Endothelial cell of umbilical vein (primary cell): Measurements from ENCODE around the gene KCNK10. TPM values are rescaled to one million over a fixed set of nuclear protein-coding genes. Genes with fewer than 3 reads are reported as not detected.

Experiments used
- BruUV-seq: library from RNA; stranded (reverse); fragments of 400-500 nt; replicated peaks from 2 replicates; lab custom pipeline; 2021; lab: Mats Ljungman, UMichigan
- CTCF ChIA-PET: fragments of 300-600, 350-600 bp; sonication (Branson Sonifier 250); formaldehyde crosslinking; loops from one replicate; lab custom pipeline; 2021; ENCODE audit warnings: antibody characterized with exemption, inconsistent platforms; lab: Charles Lee
- POLR2A ChIA-PET: fragments of 300-600, 350-600 bp; sonication (Branson Sonifier 250); formaldehyde crosslinking; loops from one replicate; lab custom pipeline; 2021; ENCODE audit warnings: antibody characterized with exemption, inconsistent platforms; lab: Charles Lee
- DNase-seq: peaks from one replicate; pipeline ENCODE4 v3.0.0-alpha.2; 2011; ENCODE audit warnings: low read depth, low spot score
- FAIRE-seq: peaks from 2 replicates; lab custom pipeline; 2011; peaks lifted over from hg19 to GRCh38; lab: Jason Lieb, UNC
- H2AFZ ChIP-seq: 2 replicates; pipeline ENCODE4 v1.6.0; 2012; ENCODE audit warnings: low read depth, low read length, control low read depth, inconsistent platforms
- H3K27ac ChIP-seq: 2 replicates; pipeline ENCODE4 v1.5.1; 2011; ENCODE audit warnings: low read depth, mild to moderate bottlenecking, control low read depth, low read length, moderate library complexity; ENCODE audit not compliant: insufficient read depth
- H3K27me3 ChIP-seq, 2 experiments: 2 replicates each; pipeline versions ENCODE4 v1.6.0 to v1.6.1; 2011; ENCODE audit warnings: low read length in 2 of 2, mixed read lengths in 1 of 2; ENCODE audit not compliant: control insufficient read depth in 2 of 2, insufficient read depth in 2 of 2
- H3K36me3 ChIP-seq, 2 experiments: 2 replicates in 1 of 2; 3 replicates in 1 of 2; pipeline ENCODE4 v1.5.1; 2011; ENCODE audit warnings: low read length in 2 of 2, mild to moderate bottlenecking in 1 of 2, moderate library complexity in 1 of 2; ENCODE audit not compliant: control insufficient read depth in 2 of 2, insufficient read depth in 2 of 2; ENCODE audit errors: extremely low read depth in 1 of 2
- H3K4me1 ChIP-seq: 3 replicates; pipeline ENCODE4 v1.5.1; 2011; ENCODE audit warnings: mild to moderate bottlenecking, low read length; ENCODE audit not compliant: control insufficient read depth, insufficient read depth; ENCODE audit errors: extremely low read depth
- H3K4me2 ChIP-seq: 2 replicates; pipeline ENCODE4 v1.6.1; 2011; ENCODE audit warnings: low read length, control low read depth, mixed read lengths; ENCODE audit not compliant: insufficient read depth
- H3K4me3 ChIP-seq, 3 experiments: fragments of 200-600 bp in 1 of 3; sonication (generic), shearing (Covaris generic) in 1 of 3; replicated peaks in 1 of 3; 2 replicates each; pipeline ENCODE4 v1.5.1; 2011 to 2016; ENCODE audit warnings: control low read depth in 3 of 3, low read length in 3 of 3, mild to moderate bottlenecking in 2 of 3, inconsistent platforms in 1 of 3, low read depth in 1 of 3, moderate library complexity in 1 of 3; ENCODE audit not compliant: insufficient read depth in 1 of 3
- H3K79me2 ChIP-seq: 2 replicates; pipeline ENCODE4 v1.6.0; 2012; ENCODE audit warnings: low read length, inconsistent platforms; ENCODE audit not compliant: control insufficient read depth, insufficient read depth
- H3K9ac ChIP-seq: replicated peaks from 2 replicates; pipeline ENCODE3; 2011; ENCODE audit warnings: low read length, control low read depth; ENCODE audit not compliant: insufficient read depth; ENCODE audit errors: extremely low read depth
- H3K9me1 ChIP-seq: replicated peaks from 3 replicates; pipeline ENCODE4 v1.6.0; 2011; ENCODE audit warnings: mild to moderate bottlenecking, low read length; ENCODE audit not compliant: control insufficient read depth, insufficient read depth; ENCODE audit errors: extremely low read depth
- H3K9me3 ChIP-seq: replicated peaks from 2 replicates; pipeline ENCODE4 v1.5.1; 2012; ENCODE audit warnings: low read length, inconsistent platforms; ENCODE audit not compliant: control insufficient read depth, insufficient read depth
- H4K20me1 ChIP-seq: replicated peaks from 2 replicates; pipeline ENCODE3; 2011; ENCODE audit warnings: mild to moderate bottlenecking, low read length; ENCODE audit not compliant: control insufficient read depth, insufficient read depth; ENCODE audit errors: extremely low read depth
- CTCF ChIP-seq, 2 donors: IDR thresholded peaks; 1 replicate in 1 of 2; 2 replicates in 1 of 2; pipeline ENCODE4 v1.5.1; 2011; ENCODE audit warnings: low read length in 2 of 2, mild to moderate bottlenecking in 2 of 2, moderate library complexity in 2 of 2, control low read depth in 1 of 2, inconsistent platforms in 1 of 2, low read depth in 1 of 2; ENCODE audit not compliant: insufficient read depth in 1 of 2; ENCODE audit errors: extremely low read depth in 1 of 2
- EZH2 ChIP-seq: IDR thresholded peaks from 2 replicates; pipeline ENCODE4 v1.6.1; 2012; ENCODE audit warnings: borderline replicate concordance, low read depth, mild to moderate bottlenecking, moderate library complexity, low read length, inconsistent platforms; ENCODE audit not compliant: severe bottlenecking
- FOS ChIP-seq: IDR thresholded peaks from 2 replicates; pipeline ENCODE4 v1.6.1; 2011; ENCODE audit warnings: mild to moderate bottlenecking, low read length, moderate library complexity, borderline replicate concordance; ENCODE audit not compliant: insufficient read depth
- GATA2 ChIP-seq: IDR thresholded peaks from 2 replicates; pipeline ENCODE4 v1.7.0; 2011; ENCODE audit warnings: low read depth, mild to moderate bottlenecking, moderate library complexity, mixed read lengths, low read length; ENCODE audit not compliant: insufficient read length, insufficient read depth
- JUN ChIP-seq: IDR thresholded peaks from 2 replicates; pipeline ENCODE4 v1.6.1; 2011; ENCODE audit warnings: borderline replicate concordance, low read depth; ENCODE audit not compliant: insufficient read length, insufficient read depth
- MAX ChIP-seq: IDR thresholded peaks from 2 replicates; pipeline ENCODE4 v1.6.1; 2011; ENCODE audit not compliant: insufficient read depth, insufficient read length
- MYC ChIP-seq: IDR thresholded peaks from one replicate; pipeline ENCODE4 v1.6.1; 2011; ENCODE audit warnings: mild to moderate bottlenecking, low read depth, low read length
- POLR2A ChIP-seq: IDR thresholded peaks from 2 replicates; pipeline ENCODE4 v1.6.1; 2012; ENCODE audit warnings: low read depth, mild to moderate bottlenecking, control low read depth, low read length
- POLR2AphosphoS5 ChIP-seq: IDR thresholded peaks from 2 replicates; pipeline ENCODE4 v1.6.1; 2012; ENCODE audit warnings: low read depth, mild to moderate bottlenecking, control low read depth, low read length, moderate library complexity; ENCODE audit not compliant: insufficient read depth
- dilution Hi-C: fragments of 300-500 bp; cut with MboI; formaldehyde crosslinking; loops from one replicate; pipeline ENCODE4 v1.15.0; 2019; ENCODE audit warnings: low sequenced_read_pairs; ENCODE audit not compliant: extremely low pct_ligation_motif_present
- intact Hi-C: fragments of 100-400 bp; cut with micrococcal nuclease; formaldehyde crosslinking; loops from one replicate; pipeline ENCODE4 v1.10.0; 2022
- polyA plus RNA-seq, 4 experiments: library from polyadenylated mRNA; depleted of rRNA in 3 of 4; stranded (reverse) in 3 of 4; unstranded in 1 of 4; fragments of >200 nt; gene quantifications; 2 replicates each; pipeline versions ENCODE4 v1.2.1 to v1.2.3, GENCODE V29; 2011 to 2012; ENCODE audit warnings: missing spikeins in 1 of 4
- total RNA-seq: library from RNA; stranded (reverse); gene quantifications from 2 replicates; pipeline ENCODE4 v1.2.3, GENCODE V29; 2021

The KCNK10 gene
- total and polyA plus RNA-seq, 2 donors (not counting 3 experiments of a cell fraction or from before 2014, with no cell fraction given), result not detected

GRCh38 chr14:88170333-88170732 is 152.7 kb downstream of the KCNK10 start:
- Histone ChIP-seq H3K4me2 (no peak overlapping the region), H3K9ac (no peak overlapping the region), H3K9me3 (no peaks in the 10 kb centered on the region), H3K36me3 (no peaks in the 10 kb centered on the region), H3K27me3 (no peaks in the 10 kb centered on the region), H2AFZ (no peak overlapping the region), H4K20me1 (no peaks in the 10 kb centered on the region), H3K79me2 (no peaks in the 10 kb centered on the region), H3K9me1 (no peaks in the 10 kb centered on the region), H3K4me1 (no peaks in the 10 kb centered on the region), H3K27ac (no peak overlapping the region), H3K4me3 (no peak overlapping the region)
- no peak for DNase-seq
- ChIA-PET CTCF (interaction anchor here (2.4 to 2.8 kb wide), 3 partner anchors 19 to 224 kb away, joined by 13 to 41 read pairs (median 32); no protein-coding TSS in a partner anchor), POLR2A (no interaction called here)
- dilution Hi-C loops (no loop called here), intact Hi-C loops (no loop called here)
- TF ChIP-seq FOS, result no peak
- TF ChIP-seq MYC, result no peak
- no peak for TF ChIP-seq GATA2
- TF ChIP-seq POLR2AphosphoS5, result no peak
- TF ChIP-seq CTCF (IDR thresholded peaks at IDR 0.05; ENCODE audit: extremely low read depth in 1 of 2, insufficient read depth in 1 of 2, low read depth in 1 of 2, low read length in 2 of 2), result no peak
- TF ChIP-seq EZH2, result no peak
- no peak for TF ChIP-seq JUN
- TF ChIP-seq MAX, result no peak
- TF ChIP-seq POLR2A, result no peak
- no TSS peak for BruUV-seq
- FAIRE-seq, result no peak
